ENCODE data around the gene KHK. TPM values are rescaled to one million over a fixed set of nuclear protein-coding genes. Genes with fewer than 3 reads are reported as not detected.

The KHK gene
- total and polyA plus RNA-seq, 9 of the 15 experiments (the other 6 are each of a cell fraction or from before 2014, with no cell fraction given), result 1.5 to 10.7 (median 5.2) TPM

GRCh38 chr2:27145682-27146081 is 59.1 kb downstream of the KHK start:
- in situ Hi-C loops (cut with MboI), result no loop called here
- no TSS peak for BruUV-seq (replicated peaks)

GRCh38 chr2:27147935-27148334 is 61.4 kb downstream of the KHK start:
- H3K4me2 ChIP-seq (ENCODE audit: insufficient read depth, low read length), result no peak overlapping the region
- peak; percentile 31; the same call in 1 of the 3 replicates for ATAC-seq
- no peak overlapping the region for H3K27ac ChIP-seq (ENCODE audit: extremely low read depth, low read depth, low read length)
- FAIRE-seq, result no peak
- POLR2A ChIA-PET, result no interaction called here
- no peaks in the 10 kb centered on the region for H3K9me1 ChIP-seq (ENCODE audit: control insufficient read depth, insufficient read depth, low read length)
- H3K4me1 ChIP-seq (replicated peaks in 1 of 2; ENCODE audit: control insufficient read depth in 2 of 2, insufficient read depth in 2 of 2, low read length in 2 of 2), result peaks cover 0 to 15% of the 10 kb centered on the region in 2 experiments; a peak in 2 of 5 replicates
- peaks cover 2% of the 10 kb centered on the region; the same call in 1 of the 2 replicates for H3K9me3 ChIP-seq (replicated peaks; ENCODE audit: control insufficient read depth, insufficient read depth, low read depth, low read length)
- H4K20me1 ChIP-seq (replicated peaks; ENCODE audit: control insufficient read depth, insufficient read depth, low read length), result no peaks in the 10 kb centered on the region
- H2AFZ ChIP-seq (ENCODE audit: low read depth, low read length), result no peak overlapping the region
- H3K36me3 ChIP-seq (ENCODE audit: control insufficient read depth, insufficient read depth, low read length), result no peaks in the 10 kb centered on the region
- in situ Hi-C loops (cut with MboI), result no loop called here
- no peak overlapping the region for H3K9ac ChIP-seq (ENCODE audit: insufficient read depth in 1 of 2, low read depth in 2 of 2, low read length in 2 of 2)
- no TSS peak for BruUV-seq (replicated peaks)
- intact Hi-C loops (cut with micrococcal nuclease), result no loop called here
- DNase-seq (ENCODE audit: extremely low read depth in 1 of 4, low spot score in 3 of 4), result no peak
- H3K27me3 ChIP-seq (ENCODE audit: control insufficient read depth in 2 of 2, insufficient read depth in 2 of 2, low read length in 2 of 2), result peaks cover 0 to 15% of the 10 kb centered on the region in 2 experiments; a peak in 2 of 5 replicates
- H3K79me2 ChIP-seq (ENCODE audit: control insufficient read depth, insufficient read depth, low read length), result no peaks in the 10 kb centered on the region
- no peak overlapping the region for H3K4me3 ChIP-seq
- WGBS (ENCODE audit: insufficient coverage, low coverage, missing lambda C conversion rate), result 52% methylated on average over 8 of the region's 8 CpGs
- CTCF ChIA-PET (ENCODE audit: low intra/inter-chr PET ratio), result no interaction called here
- TF ChIP-seq ILF3 (IDR thresholded peaks at IDR 0.05; ENCODE audit: borderline replicate concordance) (no peak), MGA (IDR thresholded peaks at IDR 0.05) (peak; percentile 40; the same call in 1 of the 2 replicates), EZH2 (IDR thresholded peaks at IDR 0.05; ENCODE audit: borderline replicate concordance, low read depth, low read length) (no peak)

More at GRCh38 chr2:27145682-27146081, 59.1 kb downstream of the KHK start:
- 27% methylated on average over 2 of the region's 2 CpGs for WGBS (ENCODE audit: insufficient coverage, low coverage, missing lambda C conversion rate)
- H3K4me1 ChIP-seq (replicated peaks in 1 of 2; ENCODE audit: control insufficient read depth in 2 of 2, insufficient read depth in 2 of 2, low read length in 2 of 2), result peaks cover 0 to 15% of the 10 kb centered on the region in 2 experiments; a peak in 2 of 5 replicates
- intact Hi-C loops (cut with micrococcal nuclease), result no loop called here
- no peak overlapping the region for H3K27ac ChIP-seq (ENCODE audit: extremely low read depth, low read depth, low read length)
- H3K9me3 ChIP-seq (replicated peaks; ENCODE audit: control insufficient read depth, insufficient read depth, low read depth, low read length), result peaks cover 3% of the 10 kb centered on the region; the same call in 1 of the 2 replicates
- DNase-seq (ENCODE audit: extremely low read depth in 1 of 4, low spot score in 3 of 4), result no peak
- H3K9ac ChIP-seq (ENCODE audit: insufficient read depth in 1 of 2, low read depth in 2 of 2, low read length in 2 of 2), result no peak overlapping the region
- no peaks in the 10 kb centered on the region for H3K79me2 ChIP-seq (ENCODE audit: control insufficient read depth, insufficient read depth, low read length)
- TF ChIP-seq CEBPB (tag; IDR thresholded peaks at IDR 0.05) (peak; percentile 75), ZNF316 (IDR thresholded peaks at IDR 0.05) (no peak)
- no peak overlapping the region for H2AFZ ChIP-seq (ENCODE audit: low read depth, low read length)
- FAIRE-seq, result no peak
- no peak overlapping the region for H3K4me2 ChIP-seq (ENCODE audit: insufficient read depth, low read length)
- H3K4me3 ChIP-seq, result no peak overlapping the region
- no peaks in the 10 kb centered on the region for H4K20me1 ChIP-seq (replicated peaks; ENCODE audit: control insufficient read depth, insufficient read depth, low read length)
- ATAC-seq, result no peak
- H3K36me3 ChIP-seq (ENCODE audit: control insufficient read depth, insufficient read depth, low read length), result no peaks in the 10 kb centered on the region
- no peaks in the 10 kb centered on the region for H3K9me1 ChIP-seq (ENCODE audit: control insufficient read depth, insufficient read depth, low read length)
- CTCF ChIA-PET (ENCODE audit: low intra/inter-chr PET ratio), result no interaction called here
- POLR2A ChIA-PET, result no interaction called here
- peaks cover 0 to 15% of the 10 kb centered on the region in 2 experiments; a peak in 2 of 5 replicates for H3K27me3 ChIP-seq (ENCODE audit: control insufficient read depth in 2 of 2, insufficient read depth in 2 of 2, low read length in 2 of 2)
